ENCODE data around the gene SMAD6. TPM values are rescaled to one million over a fixed set of nuclear protein-coding genes. Genes with fewer than 3 reads are reported as not detected.

SMAD6 gene
- total RNA-seq, 2 donors from 2014 or later = 190 to 213 TPM

DNA sequence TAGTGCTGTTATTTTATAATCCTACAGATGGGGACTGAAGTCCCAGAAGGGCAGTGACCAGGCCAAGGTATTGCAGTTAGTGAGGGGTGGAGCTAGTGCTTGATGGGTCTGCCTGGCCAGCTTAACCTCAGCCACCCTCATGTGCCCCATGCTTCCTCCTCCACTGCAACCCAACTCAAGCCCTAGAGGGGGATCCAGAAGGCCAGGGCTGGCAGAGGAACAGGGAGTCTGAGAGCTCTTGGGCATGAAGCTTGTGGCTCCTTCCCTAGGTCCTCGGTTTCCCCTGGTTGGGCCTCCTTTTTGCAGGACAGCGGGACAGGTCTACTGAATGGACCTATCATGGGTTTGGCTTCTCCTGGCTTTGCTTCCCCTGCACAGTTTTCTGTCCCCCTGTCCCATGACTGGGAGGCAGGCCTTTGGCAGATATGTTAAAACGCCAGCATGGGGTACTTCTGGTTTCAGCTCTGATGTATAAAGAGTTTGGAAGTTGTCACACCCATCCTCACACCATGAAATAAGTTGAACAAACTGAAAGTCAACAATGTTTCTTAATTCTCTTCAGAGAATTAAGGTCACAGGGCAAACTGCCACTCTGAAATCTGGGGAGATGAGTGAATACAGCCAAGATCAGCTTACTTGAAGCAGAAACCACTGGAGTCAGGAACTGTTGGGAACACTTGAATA is 103.3 kb downstream of the SMAD6 start:
- H3K4me3 Mint-ChIP-seq = no peak overlapping the region
- H3K27ac Mint-ChIP-seq = no peak overlapping the region
- no peaks in the 10 kb centered on the region for H3K27me3 Mint-ChIP-seq (ENCODE audit: insufficient read depth)
- Histone ChIP-seq H3K4me3 (ENCODE audit: low read length) (no peak overlapping the region), H3K36me3 (ENCODE audit: control insufficient read depth, insufficient read depth, low read length) (no peaks in the 10 kb centered on the region), H3K4me1 (ENCODE audit: control insufficient read depth, insufficient read depth, low read length) (peaks cover 9% of the 10 kb centered on the region), H3K27me3 (ENCODE audit: control insufficient read depth, insufficient read depth, low read length, poor library complexity, severe bottlenecking) (no peaks in the 10 kb centered on the region), H3K27ac (ENCODE audit: low read depth, low read length) (no peak overlapping the region), H3K9ac (ENCODE audit: extremely low read depth, low read length, poor library complexity, severe bottlenecking) (no peak overlapping the region), H3K9me3 (ENCODE audit: control insufficient read depth, low read length) (no peaks in the 10 kb centered on the region)
- TF ChIP-seq, protein P1, sequence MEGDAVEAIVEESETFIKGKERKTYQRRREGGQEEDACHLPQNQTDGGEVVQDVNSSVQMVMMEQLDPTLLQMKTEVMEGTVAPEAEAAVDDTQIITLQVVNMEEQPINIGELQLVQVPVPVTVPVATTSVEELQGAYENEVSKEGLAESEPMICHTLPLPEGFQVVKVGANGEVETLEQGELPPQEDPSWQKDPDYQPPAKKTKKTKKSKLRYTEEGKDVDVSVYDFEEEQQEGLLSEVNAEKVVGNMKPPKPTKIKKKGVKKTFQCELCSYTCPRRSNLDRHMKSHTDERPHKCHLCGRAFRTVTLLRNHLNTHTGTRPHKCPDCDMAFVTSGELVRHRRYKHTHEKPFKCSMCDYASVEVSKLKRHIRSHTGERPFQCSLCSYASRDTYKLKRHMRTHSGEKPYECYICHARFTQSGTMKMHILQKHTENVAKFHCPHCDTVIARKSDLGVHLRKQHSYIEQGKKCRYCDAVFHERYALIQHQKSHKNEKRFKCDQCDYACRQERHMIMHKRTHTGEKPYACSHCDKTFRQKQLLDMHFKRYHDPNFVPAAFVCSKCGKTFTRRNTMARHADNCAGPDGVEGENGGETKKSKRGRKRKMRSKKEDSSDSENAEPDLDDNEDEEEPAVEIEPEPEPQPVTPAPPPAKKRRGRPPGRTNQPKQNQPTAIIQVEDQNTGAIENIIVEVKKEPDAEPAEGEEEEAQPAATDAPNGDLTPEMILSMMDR (conservative IDR thresholded peaks at IDR 0.05) = no peak
- H3K36me3 Mint-ChIP-seq (ENCODE audit: low read depth) = no peaks in the 10 kb centered on the region
- peaks cover 4% of the 10 kb centered on the region for H3K4me1 Mint-ChIP-seq
- DNase-seq = no peak
- H3K9me3 Mint-ChIP-seq = no peaks in the 10 kb centered on the region
- WGBS, 2 experiments (ENCODE audit: insufficient coverage in 1 of 2, insufficient read length in 1 of 2) = 80 to 92% methylated on average over 2 to 3 of the region's 3 CpGs

DNA sequence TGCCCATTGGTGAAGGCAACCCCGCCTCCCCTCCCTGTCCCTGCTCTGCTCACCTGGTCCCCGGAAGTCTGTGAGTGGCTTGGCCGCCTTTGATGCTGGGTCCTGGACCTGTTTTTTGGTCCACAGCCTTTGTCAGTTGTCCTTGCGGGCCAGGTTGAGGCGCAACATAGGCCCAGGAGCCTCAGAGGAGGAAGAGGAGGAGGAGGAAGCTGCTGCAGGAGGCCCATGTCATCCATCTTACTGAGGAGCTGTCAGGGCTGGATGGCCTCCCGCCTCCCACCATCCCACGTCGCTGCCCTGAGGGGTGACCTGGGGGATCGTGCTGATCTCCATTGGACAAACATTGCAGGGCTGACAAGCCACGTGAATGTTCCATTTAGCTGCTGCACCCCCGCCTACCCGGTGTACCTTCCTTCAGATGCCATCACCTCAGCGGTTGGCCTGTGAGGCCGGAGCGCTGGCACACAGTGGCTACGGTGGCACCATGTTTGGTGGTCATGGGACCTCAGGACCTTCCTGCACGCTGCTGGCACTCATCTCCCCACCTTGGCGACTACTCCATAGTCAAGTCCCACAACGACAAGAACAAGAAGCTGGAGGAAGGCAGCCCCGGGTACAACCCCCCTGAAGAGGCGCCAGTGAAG is 106.3 kb downstream of the SMAD6 start:
- no peak overlapping the region for H3K27ac Mint-ChIP-seq
- TF ChIP-seq, protein P1 (conservative IDR thresholded peaks at IDR 0.05) = no peak
- no peaks in the 10 kb centered on the region for H3K4me1 Mint-ChIP-seq
- Histone ChIP-seq H3K9ac (ENCODE audit: extremely low read depth, low read length, poor library complexity, severe bottlenecking) (no peak overlapping the region), H3K27ac (ENCODE audit: low read depth, low read length) (no peak overlapping the region), H3K36me3 (ENCODE audit: control insufficient read depth, insufficient read depth, low read length) (no peaks in the 10 kb centered on the region), H3K4me1 (ENCODE audit: control insufficient read depth, insufficient read depth, low read length) (peaks cover 8% of the 10 kb centered on the region), H3K9me3 (ENCODE audit: control insufficient read depth, low read length) (no peaks in the 10 kb centered on the region), H3K4me3 (ENCODE audit: low read length) (no peak overlapping the region), H3K27me3 (ENCODE audit: control insufficient read depth, insufficient read depth, low read length, poor library complexity, severe bottlenecking) (no peaks in the 10 kb centered on the region)
- no peaks in the 10 kb centered on the region for H3K36me3 Mint-ChIP-seq (ENCODE audit: low read depth)
- H3K9me3 Mint-ChIP-seq = peaks cover 13% of the 10 kb centered on the region
- no peak overlapping the region for H3K4me3 Mint-ChIP-seq
- peak; percentile 26 for DNase-seq
- WGBS, 2 experiments (ENCODE audit: insufficient coverage in 1 of 2, insufficient read length in 1 of 2) = 94 to 95% methylated on average over 15 to 21 of the region's 21 CpGs
- no peaks in the 10 kb centered on the region for H3K27me3 Mint-ChIP-seq (ENCODE audit: insufficient read depth)

DNA sequence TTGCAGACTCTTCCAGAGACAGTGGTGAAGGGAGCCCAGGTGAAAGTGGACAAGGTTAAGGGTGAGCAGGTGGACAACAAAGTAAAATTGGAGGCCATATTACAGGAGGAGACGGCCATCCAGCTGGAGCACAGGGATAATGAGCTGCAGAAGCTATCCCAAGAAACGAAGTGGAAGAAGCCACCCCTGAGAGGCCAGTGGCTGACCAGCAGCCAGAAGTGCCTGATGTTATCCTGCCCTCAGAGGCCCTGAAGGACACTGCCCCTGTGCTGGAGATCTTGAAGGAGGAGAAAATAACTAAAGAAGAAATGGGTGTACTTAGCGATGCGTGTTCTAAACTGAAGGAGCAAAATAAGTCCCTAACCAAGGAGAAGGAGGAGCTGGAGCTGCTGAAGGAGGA is 107.6 kb downstream of the SMAD6 start:
- Histone ChIP-seq H3K9ac (ENCODE audit: extremely low read depth, low read length, poor library complexity, severe bottlenecking) (no peak overlapping the region), H3K4me1 (ENCODE audit: control insufficient read depth, insufficient read depth, low read length) (no peaks in the 10 kb centered on the region), H3K4me3 (ENCODE audit: low read length) (no peak overlapping the region), H3K27ac (ENCODE audit: low read depth, low read length) (no peak overlapping the region), H3K27me3 (ENCODE audit: control insufficient read depth, insufficient read depth, low read length, poor library complexity, severe bottlenecking) (no peaks in the 10 kb centered on the region), H3K36me3 (ENCODE audit: control insufficient read depth, insufficient read depth, low read length) (no peaks in the 10 kb centered on the region), H3K9me3 (ENCODE audit: control insufficient read depth, low read length) (peaks cover 13% of the 10 kb centered on the region)
- H3K36me3 Mint-ChIP-seq (ENCODE audit: low read depth) = no peaks in the 10 kb centered on the region
- H3K27ac Mint-ChIP-seq = no peak overlapping the region
- TF ChIP-seq, protein P1 (conservative IDR thresholded peaks at IDR 0.05) = no peak
- H3K4me3 Mint-ChIP-seq = no peak overlapping the region
- no peaks in the 10 kb centered on the region for H3K4me1 Mint-ChIP-seq
- H3K27me3 Mint-ChIP-seq (ENCODE audit: insufficient read depth) = no peaks in the 10 kb centered on the region
- H3K9me3 Mint-ChIP-seq = peaks cover 27% of the 10 kb centered on the region
- peak; percentile 20 for DNase-seq
- 94 to 95% methylated on average over 4 of the region's 4 CpGs for WGBS, 2 experiments (ENCODE audit: insufficient coverage in 1 of 2, insufficient read length in 1 of 2)
